HG03457 (cell line): Measurements from ENCODE around the gene ARIH2.
A peak's percentile ranks its signal among the peaks of the same experiment; 100 is the strongest.

ENCODE experiments used
- ATAC-seq: cut with Tn5 transposase; IDR thresholded peaks from one replicate; pipeline ENCODE4 v1.9.1; 2021; ENCODE audit warnings: moderate number of reproducible peaks; ENCODE audit not compliant: unreplicated experiment

Gene ARIH2

GRCh38 chr3:49018707-49019006 lies 100.0 kb downstream of the ARIH2 start:
- no peak for ATAC-seq

- ATAC-seq: no peak
Observed at GRCh38 chr3:49019941-49020329, 101.3 kb downstream of the ARIH2 start.

GRCh38 chr3:49020330-49021212 lies 101.9 kb downstream of the ARIH2 start:
- ATAC-seq: no peak

- peak; percentile 37 for ATAC-seq
Observed at GRCh38 chr3:49021213-49021812, 102.7 kb downstream of the ARIH2 start.

- ATAC-seq: peak; percentile 40
Observed at GRCh38 chr3:49021813-49022687, 103.4 kb downstream of the ARIH2 start, which contains the start of gene NDUFAF3. TSS of gene NDUFAF3 (plus strand) at chr3:49022121. CDS start at chr3:49022145, 24 bp downstream.

GRCh38 chr3:49022688-49023171 lies 104.1 kb downstream of the ARIH2 start:
- no peak for ATAC-seq

GRCh38 chr3:49023775-49024174 lies 105.1 kb downstream of the ARIH2 start:
- ATAC-seq: no peak

GRCh38 chr3:49024449-49024848 lies 105.8 kb downstream of the ARIH2 start:
- no peak for ATAC-seq

GRCh38 chr3:49025005-49025792 lies 106.6 kb downstream of the ARIH2 start:
- no peak for ATAC-seq

- no peak for ATAC-seq
Observed at GRCh38 chr3:49025793-49026520, 107.3 kb downstream of the ARIH2 start.

GRCh38 chr3:49026536-49026935 lies 107.9 kb downstream of the ARIH2 start:
- ATAC-seq: no peak

- ATAC-seq: no peak
Observed at GRCh38 chr3:49027634-49028033, 109.0 kb downstream of the ARIH2 start.

GRCh38 chr3:49028298-49028672 lies 109.6 kb downstream of the ARIH2 start:
- ATAC-seq: no peak

GRCh38 chr3:49028673-49029562 lies 110.3 kb downstream of the ARIH2 start, which contains the start of gene IMPDH2:
TSS of gene IMPDH2 (minus strand) at chr3:49029398. CDS start at chr3:49029350, 48 bp downstream.
- ATAC-seq: peak; percentile 79

GRCh38 chr3:49029563-49029884 lies 110.9 kb downstream of the ARIH2 start:
- no peak for ATAC-seq

- ATAC-seq: no peak
Observed at GRCh38 chr3:49030321-49030720, 111.7 kb downstream of the ARIH2 start.

- no peak for ATAC-seq
Observed at GRCh38 chr3:49032646-49033304, 114.1 kb downstream of the ARIH2 start.

GRCh38 chr3:49034650-49035049 lies 116.0 kb downstream of the ARIH2 start:
- ATAC-seq: no peak
